HepG2 (cell line): ENCODE data around the gene AKAP6. TPM values are rescaled to one million over a fixed set of nuclear protein-coding genes. Genes with fewer than 3 reads are reported as not detected.

Source experiments
- ATAC-seq: fragments of 200-7000 bp; cut with Tn5 transposase; 3 replicates; pipeline ENCODE4 v1.9.1; 2020; ENCODE audit warnings: mild to moderate bottlenecking, moderate library complexity
- BruUV-seq: library from RNA; stranded (reverse); fragments of 400-500 nt; replicated peaks from 2 replicates; lab custom pipeline; 2021; lab: Mats Ljungman, UMichigan
- CTCF ChIA-PET: fragments of 300-600 bp; formaldehyde crosslinking; extraction: SDS; loops from one replicate; lab custom pipeline; 2021; ENCODE audit warnings: low total read pairs, inconsistent platforms, low intra/inter-chr PET ratio; lab: Yijun Ruan, JAX
- POLR2A ChIA-PET: fragments of 350-600 bp; sonication (Branson Sonifier 250); formaldehyde crosslinking; loops from one replicate; lab custom pipeline; 2020; ENCODE audit warnings: antibody characterized with exemption, inconsistent platforms; lab: Yijun Ruan, JAX
- DNase-seq: peaks from one replicate; pipeline ENCODE4 v3.0.0-alpha.2; 2015; ENCODE audit warnings: low spot score
- FAIRE-seq: peaks from 3 replicates; lab custom pipeline; 2011; peaks lifted over from hg19 to GRCh38; lab: Jason Lieb, UNC
- H2AFZ ChIP-seq: one replicate; pipeline ENCODE4 v1.6.1; 2011; ENCODE audit warnings: low read length, inconsistent platforms
- H3K27ac ChIP-seq: fragments of 300-600 bp; 3 replicates; pipeline ENCODE4 v1.8.0; 2011; ENCODE audit warnings: mixed run types, mild to moderate bottlenecking, mixed read lengths, low read length, inconsistent platforms; ENCODE audit not compliant: insufficient read depth; ENCODE audit errors: extremely low read length
- H3K27me3 ChIP-seq, 2 experiments: fragments of 200-600 bp in 1 of 2; 2 replicates in 1 of 2; 3 replicates in 1 of 2; pipeline versions ENCODE4 v1.6.0 to v1.8.0; 2011; ENCODE audit warnings: low read length in 2 of 2, mild to moderate bottlenecking in 2 of 2, moderate library complexity in 2 of 2, inconsistent platforms in 1 of 2; ENCODE audit not compliant: insufficient read depth in 2 of 2, control insufficient read depth in 1 of 2
- H3K36me3 ChIP-seq, 2 experiments: fragments of 200-600 bp in 1 of 2; replicated peaks in 1 of 2; 2 replicates in 1 of 2; 3 replicates in 1 of 2; pipeline versions ENCODE4 v1.5.1 to v1.8.0; 2011; ENCODE audit warnings: low read length in 2 of 2, inconsistent platforms in 1 of 2; ENCODE audit not compliant: insufficient read depth in 2 of 2, control insufficient read depth in 1 of 2
- H3K4me1 ChIP-seq: 2 replicates; pipeline ENCODE4 v1.5.1; 2012; ENCODE audit warnings: low read length, inconsistent platforms; ENCODE audit not compliant: insufficient read depth
- H3K4me2 ChIP-seq: 2 replicates; pipeline ENCODE4 v1.6.0; 2011; ENCODE audit warnings: low read depth, low read length, inconsistent platforms
- H3K4me3 ChIP-seq, 3 experiments: fragments of 200-600 bp in 1 of 3; sonication (generic), shearing (Covaris generic) in 1 of 3; replicated peaks in 1 of 3; 2 replicates each; pipeline ENCODE4 v1.5.1; 2011 to 2016; ENCODE audit warnings: low read length in 3 of 3, inconsistent platforms in 2 of 3, low read depth in 2 of 3, mild to moderate bottlenecking in 2 of 3, control low read depth in 1 of 3, mixed read lengths in 1 of 3; ENCODE audit not compliant: insufficient read depth in 1 of 3
- H3K79me2 ChIP-seq: one replicate; pipeline ENCODE4 v1.6.1; 2011; ENCODE audit warnings: low read length, inconsistent platforms; ENCODE audit not compliant: insufficient read depth
- H3K9ac ChIP-seq: 2 replicates; pipeline ENCODE4 v1.6.0; 2011; ENCODE audit warnings: mild to moderate bottlenecking, low read depth, low read length, inconsistent platforms; ENCODE audit not compliant: insufficient read depth
- H3K9me3 ChIP-seq: 2 replicates; pipeline ENCODE4 v1.5.1; 2012; ENCODE audit warnings: mild to moderate bottlenecking, low read length
- H4K20me1 ChIP-seq: 2 replicates; pipeline ENCODE4 v1.6.0; 2011; ENCODE audit warnings: inconsistent platforms, mild to moderate bottlenecking, low read length, moderate library complexity; ENCODE audit not compliant: insufficient read depth
- ARID5B ChIP-seq: IDR thresholded peaks from 2 replicates; pipeline ENCODE4 v1.4.0; 2020; ENCODE audit warnings: mild to moderate bottlenecking, missing genetic modification reagents
- ATF7 ChIP-seq, 2 experiments: fragments of 450-650 bp in 1 of 2; sonication (generic) in 1 of 2; formaldehyde crosslinking in 1 of 2; IDR thresholded peaks; 2 replicates each; pipeline versions ENCODE4 v1.4.0 to v1.6.1; 2016 to 2020; ENCODE audit warnings: antibody characterized with exemption in 1 of 2, mild to moderate bottlenecking in 1 of 2, missing genetic modification reagents in 1 of 2
- CTCF ChIP-seq: sonication (generic); formaldehyde crosslinking; IDR thresholded peaks from 2 replicates; pipeline ENCODE4 v1.5.0; 2020; ENCODE audit warnings: mild to moderate bottlenecking, missing genetic modification reagents, moderate library complexity
- FOXA3 ChIP-seq: IDR thresholded peaks from 2 replicates; pipeline ENCODE4 v1.6.1; 2016; ENCODE audit warnings: missing genetic modification reagents, missing compliant biosample characterization
- NFAT5 ChIP-seq: sonication (generic); formaldehyde crosslinking; IDR thresholded peaks from 2 replicates; pipeline ENCODE4 v1.4.0; 2020; ENCODE audit warnings: missing genetic modification reagents
- RBM39 ChIP-seq: fragments of 200-400 bp; formaldehyde crosslinking; IDR thresholded peaks from one replicate; pipeline ENCODE4 v1.6.1; 2018; ENCODE audit warnings: antibody characterized with exemption, mild to moderate bottlenecking, low read depth, low read length; ENCODE audit not compliant: poor library complexity, severe bottlenecking
- SMC3 ChIP-seq: IDR thresholded peaks from 2 replicates; pipeline ENCODE4 v1.6.1; 2011; ENCODE audit warnings: low read length, improper control_type of control experiment
- STAG1 ChIP-seq: sonication (generic); formaldehyde crosslinking; IDR thresholded peaks from 2 replicates; pipeline ENCODE4 v1.4.0; 2020; ENCODE audit warnings: missing genetic modification reagents
- THAP11 ChIP-seq: IDR thresholded peaks from 2 replicates; pipeline ENCODE4 v1.6.1; 2016; ENCODE audit warnings: missing biosample characterization, missing genetic modification reagents
- WGBS: methylation state at CpG from one replicate; pipeline ENCODE4 v1.1.6; 2017; ENCODE audit warnings: low lambda C conversion rate; 5-methylcytosine and 5-hydroxymethylcytosine counted together
- in situ Hi-C: cut with HindIII; loops from 2 replicates; pipeline ENCODE4 v1.10.0; 2017; ENCODE audit warnings: low pct_unique_long_range_greater_than_20kb; ENCODE audit not compliant: extremely low pct_ligation_motif_present
- intact Hi-C: fragments of 100-400 bp; cut with micrococcal nuclease; formaldehyde crosslinking; loops from one replicate; pipeline ENCODE4 v1.10.0; 2022; ENCODE audit not compliant: unreplicated experiment
- polyA plus RNA-seq, 8 experiments: library from polyadenylated mRNA; depleted of rRNA in 3 of 8; stranded (reverse) in 7 of 8; unstranded in 1 of 8; fragments of >200 nt; fragmentation: Illumina TruSeq in 4 of 8; extraction: Trizol in 4 of 8; gene quantifications; 2 replicates each; pipeline versions ENCODE4 v1.2.1 to v1.2.3, GENCODE V29; 2011 to 2016; ENCODE audit warnings: low read depth in 4 of 8, missing spikeins in 1 of 8, mixed read lengths in 1 of 8; ENCODE audit not compliant: insufficient read depth in 1 of 8
- total RNA-seq, 5 experiments: library from RNA; depleted of rRNA; stranded (reverse); fragments of >200 nt; fragmentation: Illumina TruSeq; extraction: Trizol; gene quantifications; 2 replicates each; pipeline ENCODE4 v1.2.3, GENCODE V29; 2016; ENCODE audit warnings: low read depth in 1 of 5

Gene AKAP6
- total and polyA plus RNA-seq, 2 of the 13 experiments (the other 11 are each of a cell fraction or from before 2014, with no cell fraction given), result 1.4 TPM

- 3% methylated on average over 5 of the region's 5 CpGs for WGBS
- TF ChIP-seq RBM39, result no peak
- TF ChIP-seq CTCF (CRISPR knock-in tag), result peak; percentile 67
- TF ChIP-seq ARID5B (CRISPR knock-in tag), result 0 out of 2 replicates have a peak, but pooled peaks have one; percentile 18
- peak; percentile 36; the same call in 1 of the 2 replicates for TF ChIP-seq SMC3
- TF ChIP-seq ATF7 (IDR thresholded peaks at IDR 0.05), result peak; percentile 68
- TF ChIP-seq ATF7 (CRISPR knock-in tag; IDR thresholded peaks at IDR 0.05), result no peak
- no peak for TF ChIP-seq NFAT5 (CRISPR knock-in tag)
- TF ChIP-seq THAP11 (CRISPR knock-in tag), result 0 out of 2 replicates have a peak, but pooled peaks have one; percentile 27
- peak; percentile 41 for TF ChIP-seq FOXA3
- TF ChIP-seq STAG1 (CRISPR knock-in tag), result peak; percentile 81
Measured at GRCh38 chr14:32469388-32470160, 140.5 kb downstream of the AKAP6 start.

More at GRCh38 chr14:32469388-32470160, 140.5 kb downstream of the AKAP6 start:
- intact Hi-C loops (loop anchor here (1.0 kb wide), 5 partner anchors 91 to 959 kb away; no protein-coding TSS in a partner anchor), in situ Hi-C loops (loop anchor here (5.0 to 10.0 kb wide), 3 partner anchors 397 to 955 kb away; no protein-coding TSS in a partner anchor)
- DNase-seq, result peak; percentile 63
- no peaks in the 10 kb centered on the region for H3K9me3 ChIP-seq
- ATAC-seq, result peak; percentile 60
- H3K27me3 ChIP-seq, result no peaks in the 10 kb centered on the region
- peaks cover 16% of the 10 kb centered on the region for H3K4me1 ChIP-seq
- no peak overlapping the region for H3K4me2 ChIP-seq
- no TSS peak for BruUV-seq
- no peaks in the 10 kb centered on the region for H4K20me1 ChIP-seq
- no peak overlapping the region for H3K27ac ChIP-seq
- H2AFZ ChIP-seq, result no peak overlapping the region
- ChIA-PET CTCF (interaction anchor here (0.8 to 2.1 kb wide), 5 partner anchors 214 to 959 kb away, joined by 3 to 14 read pairs (median 5); no protein-coding TSS in a partner anchor), POLR2A (no interaction called here)
- H3K79me2 ChIP-seq, result no peaks in the 10 kb centered on the region
- no peak overlapping the region for H3K9ac ChIP-seq
- H3K36me3 ChIP-seq, result no peaks in the 10 kb centered on the region
- H3K4me3 ChIP-seq, result no peak overlapping the region
- FAIRE-seq, result peak; percentile 68
